ENCODE results near the gene POLA1. TPM values are rescaled to one million over a fixed set of nuclear protein-coding genes. Genes with fewer than 3 reads are reported as not detected.

The POLA1 gene
- total RNA-seq, 1 donor, result 7.8 TPM

DNA sequence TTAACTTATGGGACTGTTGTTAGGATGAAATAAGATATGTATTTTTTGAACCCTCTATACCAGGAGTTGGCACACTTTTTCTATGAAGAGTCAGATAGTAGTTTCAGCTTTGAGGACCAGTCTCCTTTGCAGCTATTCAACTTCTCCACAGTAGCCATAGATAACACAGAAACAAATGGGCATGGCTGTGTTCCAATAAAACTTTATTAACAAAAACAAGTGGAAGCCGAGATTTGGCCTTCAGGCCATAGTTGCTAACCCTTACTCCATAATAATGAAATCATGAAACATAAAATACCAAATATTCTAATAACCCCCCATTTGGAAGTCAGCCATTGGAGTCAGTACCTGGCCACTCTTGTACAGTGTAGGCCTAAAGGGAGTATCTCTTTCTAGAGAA, 291.4 kb downstream of the POLA1 start:
- H3K4me1 ChIP-seq (ENCODE audit: insufficient read depth, low read length), result no peaks in the 10 kb centered on the region
- H3K27me3 ChIP-seq (ENCODE audit: insufficient read depth, low read length), result no peaks in the 10 kb centered on the region
- no peak overlapping the region for H3K4me3 ChIP-seq (ENCODE audit: low read length)
- no peaks in the 10 kb centered on the region for H3K9me3 ChIP-seq (ENCODE audit: low read depth, low read length)

DNA sequence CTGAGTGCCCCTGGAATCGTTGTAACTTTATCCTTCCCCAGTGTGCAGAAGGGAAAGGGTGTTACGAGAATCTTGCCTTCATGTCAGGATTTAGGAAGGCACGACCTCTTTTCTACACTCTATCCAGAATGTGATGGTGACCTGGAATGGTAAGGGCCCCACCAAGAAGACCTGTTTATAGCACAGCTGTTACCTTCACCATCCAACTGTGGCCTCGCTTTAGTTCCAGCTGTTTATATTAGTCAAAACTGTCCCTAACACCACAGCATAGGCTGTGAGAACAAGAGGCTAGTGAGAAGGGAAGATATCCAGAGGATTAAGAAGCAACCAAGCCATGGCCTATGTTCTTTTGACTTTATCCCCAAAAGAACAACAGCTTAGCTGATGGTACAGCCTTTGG, 294.0 kb downstream of the POLA1 start:
- Histone ChIP-seq H3K4me1 (ENCODE audit: insufficient read depth, low read length) (no peaks in the 10 kb centered on the region), H3K9me3 (ENCODE audit: low read depth, low read length) (no peaks in the 10 kb centered on the region), H3K27me3 (ENCODE audit: insufficient read depth, low read length) (no peaks in the 10 kb centered on the region), H3K4me3 (ENCODE audit: low read length) (no peak overlapping the region)

DNA sequence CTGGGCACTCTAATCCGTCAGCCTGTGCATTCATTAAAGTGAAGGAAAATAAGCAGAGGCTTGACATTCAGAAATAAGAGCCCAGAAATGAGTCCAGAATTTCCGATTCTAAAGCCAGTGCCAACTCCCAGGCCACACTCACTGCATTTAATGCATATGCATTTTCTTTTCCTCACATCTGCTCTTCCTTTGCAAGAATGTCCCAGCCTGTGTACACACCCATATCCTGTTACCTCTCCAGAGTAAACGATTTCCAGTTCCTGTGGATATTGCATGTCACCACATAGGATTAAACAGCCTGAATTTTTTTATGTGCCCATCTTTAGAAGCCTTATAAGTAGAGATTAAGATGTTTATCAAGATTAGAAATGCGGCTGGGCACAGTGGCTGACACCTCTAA, 294.6 kb downstream of the POLA1 start:
- Histone ChIP-seq H3K4me1 (ENCODE audit: insufficient read depth, low read length) (no peaks in the 10 kb centered on the region), H3K27me3 (ENCODE audit: insufficient read depth, low read length) (no peaks in the 10 kb centered on the region), H3K9me3 (ENCODE audit: low read depth, low read length) (no peaks in the 10 kb centered on the region), H3K4me3 (ENCODE audit: low read length) (no peak overlapping the region)

DNA sequence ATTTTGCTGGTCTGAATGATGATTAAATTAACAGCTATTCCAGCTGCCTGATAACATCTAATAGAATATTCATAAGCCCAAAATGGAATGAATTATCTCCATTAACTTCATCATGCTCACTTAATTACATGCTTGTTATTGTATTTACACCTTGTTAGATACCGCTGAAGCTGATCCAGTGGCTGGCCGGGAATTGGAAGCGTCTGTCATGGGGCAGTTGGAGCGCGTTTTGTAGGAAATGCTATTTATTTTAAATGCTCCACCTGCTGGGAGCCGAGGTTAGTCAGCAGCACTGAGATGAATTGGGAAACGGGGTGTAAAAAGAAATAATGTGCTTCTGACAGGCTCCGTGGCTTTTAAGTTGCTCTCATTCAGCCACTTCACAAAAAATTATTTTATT, 296.8 kb downstream of the POLA1 start:
- no peak overlapping the region for H3K4me3 ChIP-seq (ENCODE audit: low read length)
- no peaks in the 10 kb centered on the region for H3K9me3 ChIP-seq (ENCODE audit: low read depth, low read length)
- H3K4me1 ChIP-seq (ENCODE audit: insufficient read depth, low read length), result no peaks in the 10 kb centered on the region
- no peaks in the 10 kb centered on the region for H3K27me3 ChIP-seq (ENCODE audit: insufficient read depth, low read length)

DNA sequence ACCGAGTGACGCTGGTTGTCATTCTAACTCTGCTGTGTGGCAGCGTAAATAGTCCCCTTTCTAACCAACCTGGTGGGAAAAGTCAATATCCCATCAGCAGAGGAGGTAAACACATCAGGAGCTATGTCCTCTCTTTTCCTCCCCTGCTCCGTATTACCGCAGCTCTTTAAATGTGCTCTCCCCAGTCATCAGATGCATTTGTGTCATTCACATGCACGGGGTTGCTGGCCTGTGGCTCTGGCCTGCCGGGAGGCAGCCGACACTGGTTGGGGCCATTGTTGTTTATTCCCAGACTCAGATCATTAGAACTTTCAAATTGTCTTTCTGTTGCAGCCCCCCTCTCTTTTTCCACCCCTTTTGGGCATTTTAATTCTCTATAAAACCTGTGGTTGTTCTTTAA, 300.2 kb downstream of the POLA1 start:
- Histone ChIP-seq H3K4me1 (ENCODE audit: insufficient read depth, low read length) (no peaks in the 10 kb centered on the region), H3K27me3 (ENCODE audit: insufficient read depth, low read length) (no peaks in the 10 kb centered on the region), H3K4me3 (ENCODE audit: low read length) (no peak overlapping the region), H3K9me3 (ENCODE audit: low read depth, low read length) (no peaks in the 10 kb centered on the region)

DNA sequence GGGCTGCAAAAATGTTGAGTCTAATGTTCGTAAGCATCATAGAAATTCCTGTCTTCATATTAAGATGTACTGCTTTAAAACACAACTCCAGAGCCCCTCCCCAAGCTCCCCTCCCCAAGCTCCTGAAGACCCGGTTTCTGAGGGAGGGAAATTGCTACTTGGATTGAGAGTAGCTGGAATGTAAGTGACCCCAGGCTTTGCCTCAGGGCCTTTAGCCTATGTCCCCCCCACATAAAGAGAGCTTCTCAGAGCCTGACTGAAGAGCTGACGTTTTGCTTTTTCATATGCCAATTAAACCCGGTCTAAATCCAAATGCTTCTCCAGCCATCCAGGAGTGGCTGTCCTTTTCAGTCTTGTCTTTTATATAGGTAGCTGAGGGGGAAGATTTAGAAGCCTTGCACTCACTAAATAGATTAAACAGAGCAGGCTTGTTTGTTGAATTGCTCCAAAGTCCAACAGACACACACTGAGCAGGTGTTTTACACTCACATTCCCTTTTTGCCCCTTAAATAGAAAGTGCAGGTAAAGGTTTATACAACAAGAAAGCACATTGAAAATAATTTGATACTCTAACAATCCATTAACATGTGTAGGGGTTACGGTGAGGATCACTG, 302.5 kb downstream of the POLA1 start:
- Histone ChIP-seq H3K4me1 (ENCODE audit: insufficient read depth, low read length) (no peaks in the 10 kb centered on the region), H3K4me3 (ENCODE audit: low read length) (no peak overlapping the region), H3K9me3 (ENCODE audit: low read depth, low read length) (no peaks in the 10 kb centered on the region), H3K27me3 (ENCODE audit: insufficient read depth, low read length) (peaks cover under 1% of the 10 kb centered on the region)

DNA sequence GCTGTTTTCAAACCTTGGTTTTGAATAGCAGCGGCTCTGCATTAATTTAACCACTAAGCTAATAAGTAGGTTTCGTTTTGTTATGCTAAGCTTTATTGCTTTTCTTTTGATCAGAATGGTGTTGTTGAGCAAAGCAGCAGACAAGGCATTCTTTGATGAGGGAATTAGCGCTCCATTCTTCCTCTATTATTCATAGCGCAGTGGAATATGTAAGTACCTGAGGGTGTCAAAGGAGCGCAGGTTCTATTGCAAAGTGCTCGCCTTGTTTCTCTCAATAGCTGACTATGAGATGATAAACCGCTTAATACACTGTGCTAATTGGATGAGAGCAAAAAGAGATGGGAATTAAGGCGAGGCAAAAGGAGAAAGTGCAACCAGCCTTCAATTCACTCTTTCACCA, 305.8 kb downstream of the POLA1 start:
- no peak overlapping the region for H3K4me3 ChIP-seq (ENCODE audit: low read length)
- H3K9me3 ChIP-seq (ENCODE audit: low read depth, low read length), result no peaks in the 10 kb centered on the region
- H3K27me3 ChIP-seq (ENCODE audit: insufficient read depth, low read length), result peaks cover 10% of the 10 kb centered on the region
- H3K4me1 ChIP-seq (ENCODE audit: insufficient read depth, low read length), result no peaks in the 10 kb centered on the region

DNA sequence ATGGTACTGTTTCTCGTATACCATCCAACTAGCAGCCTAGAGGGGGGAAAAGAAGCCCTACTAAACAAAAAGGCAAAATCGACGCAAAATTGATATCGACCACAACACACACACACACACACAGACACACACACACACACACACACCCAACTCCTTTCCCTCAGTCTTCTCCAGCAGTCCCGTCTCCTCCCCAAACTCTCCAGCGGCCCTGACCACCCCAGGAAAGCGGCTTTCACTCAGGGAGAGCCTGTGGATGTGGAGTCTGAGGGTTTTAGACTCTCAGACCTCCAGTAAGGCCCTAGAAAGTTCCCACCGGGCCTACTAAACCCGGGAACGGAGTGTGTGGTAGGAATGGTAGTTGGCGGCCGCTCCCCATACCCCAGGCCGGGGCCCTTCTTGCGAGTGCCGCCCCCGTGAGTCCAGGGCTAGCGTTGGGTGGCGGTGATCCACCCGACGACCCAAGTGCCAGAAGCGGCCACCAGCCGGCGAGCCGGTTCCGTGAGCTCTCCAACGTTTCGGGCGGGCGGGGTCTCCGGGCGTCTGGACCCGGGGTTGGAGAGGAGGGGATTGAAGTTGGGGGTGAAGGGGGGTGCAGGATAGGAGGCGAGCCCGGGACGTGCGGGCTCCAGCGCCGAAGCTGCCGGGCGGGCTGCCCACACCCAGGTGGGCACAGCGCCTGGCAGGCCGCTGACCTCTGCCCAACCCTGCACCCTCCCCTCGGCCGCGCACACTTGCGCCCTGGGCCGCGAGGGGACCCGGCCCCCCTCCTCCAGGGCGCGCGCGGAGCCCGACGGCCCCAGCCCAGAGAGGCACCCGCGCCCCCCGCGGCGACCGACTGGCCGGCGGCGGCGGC, 308.3 kb downstream of the POLA1 start:
- Histone ChIP-seq H3K9me3 (ENCODE audit: low read depth, low read length) (no peaks in the 10 kb centered on the region), H3K27me3 (ENCODE audit: insufficient read depth, low read length) (peaks cover 26% of the 10 kb centered on the region), H3K4me3 (ENCODE audit: low read length) (no peak overlapping the region), H3K4me1 (ENCODE audit: insufficient read depth, low read length) (no peaks in the 10 kb centered on the region)

DNA sequence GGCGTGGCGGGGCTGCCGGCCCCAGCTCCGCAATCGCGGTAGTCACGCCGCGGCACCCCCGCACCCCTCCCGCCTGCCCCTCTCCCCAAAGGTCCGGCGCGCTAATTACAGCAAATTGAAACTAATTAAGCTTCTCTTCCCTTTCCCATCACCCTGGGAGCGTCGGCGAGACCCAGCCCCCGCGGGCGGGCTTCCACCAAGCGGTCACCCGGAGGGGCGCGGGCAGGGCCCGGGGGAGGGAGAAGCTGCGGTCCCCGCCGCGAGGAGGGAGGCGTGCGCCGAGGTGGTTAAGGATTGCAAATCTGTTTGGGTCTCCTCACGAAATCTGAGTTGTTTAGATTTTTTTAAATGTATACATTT, 308.9 kb downstream of the POLA1 start:
- no peaks in the 10 kb centered on the region for H3K4me1 ChIP-seq (ENCODE audit: insufficient read depth, low read length)
- H3K27me3 ChIP-seq (ENCODE audit: insufficient read depth, low read length), result peaks cover 30% of the 10 kb centered on the region
- no peak overlapping the region for H3K4me3 ChIP-seq (ENCODE audit: low read length)
- H3K9me3 ChIP-seq (ENCODE audit: low read depth, low read length), result no peaks in the 10 kb centered on the region

DNA sequence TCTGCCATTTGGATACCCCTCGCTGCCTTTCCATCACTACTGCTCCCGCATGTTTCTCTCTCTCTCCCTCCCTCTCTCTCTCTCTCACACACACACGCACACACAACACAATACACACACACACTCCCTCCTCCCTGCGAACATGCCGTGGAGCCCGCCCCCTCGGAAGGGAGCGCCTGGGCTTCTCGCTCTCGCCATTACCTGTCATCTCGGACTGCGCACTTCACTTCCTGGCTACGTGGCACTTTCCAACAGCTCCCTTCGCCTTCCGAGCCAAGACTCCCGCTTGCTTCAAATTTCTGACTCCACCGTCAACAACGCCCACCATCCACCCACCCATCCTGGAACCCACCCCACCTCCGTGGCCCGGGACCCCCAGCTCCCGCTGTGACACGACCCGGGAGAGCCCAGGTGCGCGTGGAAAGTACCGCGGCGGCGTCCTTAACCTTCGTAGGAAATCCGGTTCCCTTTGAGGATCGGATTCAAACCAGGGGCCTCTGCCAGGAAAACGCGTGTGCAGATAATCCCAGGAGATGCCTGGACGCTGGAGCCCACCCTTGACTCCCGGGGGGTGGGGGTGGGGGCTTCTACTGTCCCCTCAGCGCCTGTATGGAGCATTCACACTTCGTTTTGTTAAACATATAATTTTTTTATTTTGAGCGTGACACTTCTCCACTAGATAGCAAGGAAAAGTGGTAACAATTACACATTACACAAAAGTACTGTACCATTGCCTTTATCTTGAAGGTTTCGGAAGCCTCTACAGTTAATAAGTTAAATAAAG, 309.5 kb downstream of the POLA1 start:
- Histone ChIP-seq H3K9me3 (ENCODE audit: low read depth, low read length) (no peaks in the 10 kb centered on the region), H3K4me3 (ENCODE audit: low read length) (no peak overlapping the region), H3K4me1 (ENCODE audit: insufficient read depth, low read length) (no peaks in the 10 kb centered on the region), H3K27me3 (ENCODE audit: insufficient read depth, low read length) (peaks cover 36% of the 10 kb centered on the region)

DNA sequence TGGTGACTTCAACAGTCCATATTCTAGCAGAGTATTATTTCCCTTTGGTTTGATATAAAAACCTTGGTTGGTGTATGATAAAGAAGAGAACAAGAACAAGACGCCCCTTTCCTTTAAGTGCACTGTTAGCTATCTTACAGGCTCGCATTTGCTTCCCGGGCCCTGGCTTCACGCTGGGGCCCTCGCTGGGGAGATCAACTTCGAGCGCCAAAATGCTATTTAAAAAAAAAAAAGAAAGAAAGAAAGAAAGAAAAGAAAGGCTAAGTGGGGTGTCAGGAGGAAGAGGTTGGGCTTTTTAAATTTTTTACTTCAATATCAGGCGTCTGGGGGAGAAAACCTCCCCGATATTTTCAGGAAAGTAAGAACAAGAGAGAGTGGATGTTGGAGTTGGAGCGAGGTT, 310.3 kb downstream of the POLA1 start:
- Histone ChIP-seq H3K4me1 (ENCODE audit: insufficient read depth, low read length) (no peaks in the 10 kb centered on the region), H3K4me3 (ENCODE audit: low read length) (no peak overlapping the region), H3K9me3 (ENCODE audit: low read depth, low read length) (no peaks in the 10 kb centered on the region), H3K27me3 (ENCODE audit: insufficient read depth, low read length) (peaks cover 44% of the 10 kb centered on the region)

DNA sequence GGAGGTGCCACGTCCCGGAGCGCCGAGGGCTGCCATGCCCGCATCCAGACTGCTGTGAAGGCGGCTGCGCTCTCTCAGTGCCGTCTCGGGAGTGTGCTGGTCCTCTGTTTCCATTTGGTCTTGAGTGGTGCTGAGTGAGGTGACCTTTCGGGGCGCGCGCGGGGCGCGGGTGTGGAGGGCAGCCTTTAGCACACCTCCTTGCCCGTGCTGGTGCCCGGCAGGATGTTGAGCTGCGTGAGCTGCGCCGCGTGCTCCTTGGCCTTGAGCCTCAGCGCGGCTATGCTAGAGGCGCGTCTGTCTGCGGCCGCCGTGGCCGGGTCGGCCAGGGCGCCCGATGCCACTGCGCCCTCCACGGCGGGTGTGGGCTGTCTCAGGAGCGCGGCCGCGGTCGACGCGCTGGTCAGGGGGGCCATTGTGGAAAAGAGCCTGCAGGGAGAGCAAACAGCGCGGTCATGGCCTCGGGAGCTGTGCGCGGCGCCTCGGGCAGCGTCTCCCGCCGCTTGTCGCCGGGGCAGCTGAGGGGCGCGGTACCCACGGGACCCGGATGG, 310.8 kb downstream of the POLA1 start:
- H3K4me1 ChIP-seq (ENCODE audit: insufficient read depth, low read length), result no peaks in the 10 kb centered on the region
- H3K27me3 ChIP-seq (ENCODE audit: insufficient read depth, low read length), result peaks cover 49% of the 10 kb centered on the region
- H3K4me3 ChIP-seq (ENCODE audit: low read length), result no peak overlapping the region
- H3K9me3 ChIP-seq (ENCODE audit: low read depth, low read length), result no peaks in the 10 kb centered on the region

DNA sequence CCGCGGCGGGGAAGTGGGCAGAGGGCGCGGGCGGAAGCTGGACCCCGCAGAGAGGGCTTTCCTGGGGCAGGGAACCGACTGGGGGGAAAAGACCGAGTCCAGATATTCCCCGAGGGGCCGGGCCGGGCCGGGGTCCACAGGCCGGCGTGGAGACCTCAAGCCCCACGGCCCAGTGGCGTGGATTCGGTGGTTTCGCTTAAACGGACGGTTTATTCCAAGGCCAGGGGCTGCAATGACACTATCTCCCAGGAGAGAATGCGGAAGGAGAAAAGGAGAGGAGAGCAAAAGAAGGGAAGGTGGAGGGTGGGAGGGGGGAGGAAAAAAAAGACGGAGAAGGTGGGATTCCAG, 311.3 kb downstream of the POLA1 start:
- Histone ChIP-seq H3K4me1 (ENCODE audit: insufficient read depth, low read length) (no peaks in the 10 kb centered on the region), H3K4me3 (ENCODE audit: low read length) (no peak overlapping the region), H3K9me3 (ENCODE audit: low read depth, low read length) (no peaks in the 10 kb centered on the region), H3K27me3 (ENCODE audit: insufficient read depth, low read length) (peaks cover 54% of the 10 kb centered on the region)

DNA sequence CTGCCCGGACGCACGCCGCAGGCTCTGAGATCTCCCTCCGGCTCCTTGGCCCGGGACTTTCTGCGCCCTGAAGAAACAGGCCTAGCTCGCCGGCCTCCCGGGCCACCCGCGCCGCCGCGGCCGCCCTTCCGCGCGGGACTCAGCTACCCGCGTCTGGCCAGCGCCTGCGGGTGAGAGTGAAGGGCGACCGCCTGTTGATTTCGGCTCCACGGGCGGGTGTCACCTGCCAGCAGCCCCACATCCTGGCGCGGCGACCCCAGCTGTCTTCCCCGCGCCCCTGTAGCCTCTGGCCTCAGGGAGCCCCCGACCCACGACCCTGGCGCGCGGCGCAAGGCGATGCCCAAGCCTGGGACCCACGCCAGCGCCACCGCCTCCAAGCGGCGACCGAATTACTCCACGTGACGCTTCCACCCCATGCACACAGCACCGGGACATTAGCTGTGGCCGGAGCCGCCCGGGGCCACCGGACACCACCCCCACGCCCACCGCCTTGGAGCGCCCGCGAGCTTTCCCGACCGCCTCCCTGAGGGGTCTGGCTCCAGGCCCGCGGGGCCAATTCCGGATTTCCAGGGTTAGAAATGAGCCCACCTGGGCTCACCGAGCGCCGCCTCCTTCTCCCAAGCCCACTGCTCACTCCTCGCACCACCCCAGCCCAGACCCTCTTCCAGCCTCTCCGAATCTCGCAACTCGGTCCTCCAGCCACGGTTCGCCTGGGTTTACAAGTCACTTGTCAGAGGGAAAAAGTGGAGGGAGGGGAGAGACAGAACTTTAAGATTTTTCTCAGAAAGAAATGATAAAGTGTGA, 311.9 kb downstream of the POLA1 start:
- peaks cover 59% of the 10 kb centered on the region for H3K27me3 ChIP-seq (ENCODE audit: insufficient read depth, low read length)
- H3K4me1 ChIP-seq (ENCODE audit: insufficient read depth, low read length), result no peaks in the 10 kb centered on the region
- H3K9me3 ChIP-seq (ENCODE audit: low read depth, low read length), result no peaks in the 10 kb centered on the region
- H3K4me3 ChIP-seq (ENCODE audit: low read length), result no peak overlapping the region

All from mononuclear cell (primary cell).